GM19468 (cell line): ENCODE results near the gene ARF6.
"Not testable (repeated sequence)": the region's sequence is repeated elsewhere in the genome, so short reads cannot be mapped to it uniquely, and the experiment has no call there.

Experiments
- ATAC-seq: cut with Tn5 transposase; IDR thresholded peaks from one replicate; pipeline ENCODE4 v1.9.1; 2021; ENCODE audit warnings: mild to moderate bottlenecking, moderate library complexity, moderate number of reproducible peaks; ENCODE audit not compliant: unreplicated experiment; ENCODE audit errors: extremely low read depth

ARF6 gene

DNA sequence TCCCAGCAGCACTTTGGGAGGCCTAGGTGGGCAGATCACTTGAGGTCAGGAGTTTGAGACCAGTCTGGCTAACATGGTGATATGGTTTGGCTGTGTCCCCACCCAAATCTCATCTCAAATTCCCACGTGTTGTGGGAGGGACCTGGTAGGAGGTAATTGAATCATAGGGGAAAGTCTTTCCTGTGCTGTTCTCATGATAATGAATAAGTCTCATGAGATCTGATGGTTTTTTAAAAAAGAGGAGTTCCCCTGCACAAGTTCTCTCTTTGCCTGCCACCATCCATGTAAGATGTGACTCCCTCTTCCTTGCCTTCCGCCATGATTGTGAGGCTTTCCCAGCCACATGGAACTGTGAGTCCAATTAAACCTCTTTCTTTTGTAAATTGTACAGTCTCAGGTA is 43.4 kb downstream of the ARF6 start:
- ATAC-seq, result not testable (repeated sequence)

DNA sequence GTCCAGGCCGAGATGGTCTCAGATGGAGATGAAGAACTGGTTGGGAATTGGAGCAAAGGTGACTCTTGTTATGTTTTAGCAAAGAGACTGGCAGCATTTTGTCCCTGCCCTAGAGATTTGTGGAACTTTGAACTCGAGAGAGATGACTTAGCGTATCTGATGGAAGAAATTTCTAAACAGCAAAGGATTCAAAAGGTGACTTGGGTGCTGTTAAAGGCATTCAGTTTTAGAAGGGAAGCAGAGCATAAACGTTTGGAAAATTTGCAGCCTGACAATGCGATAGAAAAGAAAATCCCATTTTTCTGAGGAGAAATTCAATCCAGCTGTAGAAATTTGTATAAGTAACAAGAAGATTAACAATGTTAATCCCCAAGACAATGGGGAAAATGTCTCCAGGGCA is 44.0 kb downstream of the ARF6 start:
- ATAC-seq, result not testable (repeated sequence)

DNA sequence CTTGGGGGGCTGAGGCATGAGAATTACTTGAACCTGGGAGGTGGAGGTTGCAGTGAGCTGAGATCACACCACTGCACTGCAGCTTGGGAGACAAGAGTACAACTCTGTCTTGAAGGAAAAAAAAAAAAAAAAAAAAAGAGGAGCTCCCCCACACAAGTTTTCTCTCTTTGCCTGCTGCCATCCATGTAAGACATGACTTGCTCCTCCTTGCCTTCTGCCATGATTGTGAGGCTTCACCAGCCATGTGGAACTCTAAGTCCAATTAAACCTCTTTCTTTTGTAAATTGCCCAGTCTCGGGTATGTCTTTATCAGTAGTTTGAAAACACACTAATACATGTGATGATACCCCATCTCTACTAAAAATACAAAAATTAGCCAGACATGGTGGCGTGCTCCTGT is 46.3 kb downstream of the ARF6 start:
- not testable (repeated sequence) for ATAC-seq

DNA sequence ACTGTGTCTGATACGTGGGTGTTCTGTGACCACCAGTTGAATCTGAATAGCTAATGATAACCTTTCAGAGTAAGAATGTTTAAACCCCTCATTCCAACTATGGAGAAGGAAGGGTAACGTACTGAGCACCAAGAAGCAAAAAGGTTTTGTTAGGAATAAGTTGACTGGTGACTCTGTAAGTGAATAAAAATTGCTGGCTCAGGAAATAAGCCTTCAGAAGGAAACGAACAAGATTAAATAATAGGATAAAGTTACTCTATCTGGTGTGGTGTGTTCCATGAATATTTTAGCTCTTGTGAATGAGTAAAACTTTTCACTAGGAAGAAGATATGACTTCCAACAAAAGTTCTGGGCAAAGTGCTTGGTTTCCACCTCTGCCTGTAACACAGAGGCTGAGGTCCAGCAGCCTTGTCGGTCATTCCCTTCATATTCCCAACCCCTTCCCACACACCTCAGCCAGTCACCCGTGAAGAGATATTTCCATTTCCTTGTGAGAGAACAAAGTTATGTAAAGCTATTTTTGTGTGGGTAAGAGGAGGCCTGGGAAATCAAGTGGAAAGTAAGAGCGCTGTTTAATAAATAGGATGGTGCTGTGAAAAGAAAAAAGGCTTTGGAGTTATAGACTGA is 47.1 kb downstream of the ARF6 start:
- no peak for ATAC-seq

DNA sequence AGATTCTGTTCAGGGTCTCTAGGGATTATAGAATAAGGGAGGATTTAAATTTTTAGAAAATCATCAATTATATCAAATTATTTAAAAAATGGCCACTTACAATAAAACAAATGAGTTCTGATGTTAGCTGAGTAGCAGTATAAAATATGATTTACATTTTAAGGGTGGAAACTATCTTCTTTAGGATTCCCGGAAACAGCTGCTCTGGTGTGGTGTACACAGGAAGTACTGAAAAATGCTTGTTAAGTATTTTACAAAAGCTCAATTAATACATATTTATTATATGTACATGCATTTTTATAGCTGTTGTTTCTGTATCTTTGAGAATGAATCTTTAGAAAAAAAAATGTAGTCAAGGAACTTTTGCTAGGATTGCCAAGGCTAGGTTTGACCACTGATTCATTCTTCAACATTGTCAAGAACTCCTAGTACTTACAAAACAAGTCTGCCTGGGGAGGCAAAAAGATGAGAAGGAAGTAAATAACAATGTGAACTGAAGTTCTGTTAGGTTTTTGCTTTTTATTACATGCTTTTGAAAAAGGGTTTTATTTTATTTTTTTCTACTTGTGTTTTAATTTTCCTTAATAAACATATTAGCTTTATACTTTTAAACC is 48.0 kb downstream of the ARF6 start:
- no peak for ATAC-seq

DNA sequence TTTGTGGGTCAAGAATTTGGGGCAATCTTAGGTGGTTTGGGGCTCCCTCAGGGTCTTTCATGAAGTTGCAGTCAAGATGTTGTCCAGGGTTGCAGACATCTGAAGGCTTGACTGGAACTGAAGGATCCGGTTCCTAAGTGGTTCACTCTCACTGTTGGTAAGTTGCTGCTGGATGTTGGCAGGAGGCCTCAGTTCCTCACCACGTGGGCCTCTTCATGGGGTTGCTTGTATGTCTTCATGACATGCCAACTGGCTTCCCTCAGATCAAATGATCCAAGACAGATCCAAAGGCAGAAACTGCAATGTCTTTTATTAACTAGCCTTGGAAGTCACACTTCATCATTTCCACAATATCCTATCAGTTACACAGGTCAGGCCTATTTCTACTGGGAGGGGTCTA is 49.2 kb downstream of the ARF6 start:
- no peak for ATAC-seq

DNA sequence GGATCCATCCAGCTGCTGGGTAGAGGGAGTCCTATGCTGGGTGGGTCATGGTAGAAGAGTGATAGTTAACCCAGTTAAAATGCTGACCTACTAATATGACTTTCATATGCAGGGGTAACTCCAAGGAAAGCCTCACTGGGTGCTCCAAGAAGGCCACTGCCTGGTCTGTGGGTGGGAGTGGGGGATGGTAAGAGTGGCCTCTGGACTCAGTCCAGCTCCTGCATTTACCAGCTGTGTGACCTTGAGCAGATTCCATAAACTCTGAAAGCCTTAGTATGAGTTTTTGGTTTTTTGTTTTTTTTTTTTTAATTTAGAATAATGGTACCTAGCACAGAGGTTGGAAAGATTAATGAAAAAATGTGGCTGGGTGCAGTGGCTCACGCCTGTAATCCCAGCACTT is 51.6 kb downstream of the ARF6 start:
- no peak for ATAC-seq

DNA sequence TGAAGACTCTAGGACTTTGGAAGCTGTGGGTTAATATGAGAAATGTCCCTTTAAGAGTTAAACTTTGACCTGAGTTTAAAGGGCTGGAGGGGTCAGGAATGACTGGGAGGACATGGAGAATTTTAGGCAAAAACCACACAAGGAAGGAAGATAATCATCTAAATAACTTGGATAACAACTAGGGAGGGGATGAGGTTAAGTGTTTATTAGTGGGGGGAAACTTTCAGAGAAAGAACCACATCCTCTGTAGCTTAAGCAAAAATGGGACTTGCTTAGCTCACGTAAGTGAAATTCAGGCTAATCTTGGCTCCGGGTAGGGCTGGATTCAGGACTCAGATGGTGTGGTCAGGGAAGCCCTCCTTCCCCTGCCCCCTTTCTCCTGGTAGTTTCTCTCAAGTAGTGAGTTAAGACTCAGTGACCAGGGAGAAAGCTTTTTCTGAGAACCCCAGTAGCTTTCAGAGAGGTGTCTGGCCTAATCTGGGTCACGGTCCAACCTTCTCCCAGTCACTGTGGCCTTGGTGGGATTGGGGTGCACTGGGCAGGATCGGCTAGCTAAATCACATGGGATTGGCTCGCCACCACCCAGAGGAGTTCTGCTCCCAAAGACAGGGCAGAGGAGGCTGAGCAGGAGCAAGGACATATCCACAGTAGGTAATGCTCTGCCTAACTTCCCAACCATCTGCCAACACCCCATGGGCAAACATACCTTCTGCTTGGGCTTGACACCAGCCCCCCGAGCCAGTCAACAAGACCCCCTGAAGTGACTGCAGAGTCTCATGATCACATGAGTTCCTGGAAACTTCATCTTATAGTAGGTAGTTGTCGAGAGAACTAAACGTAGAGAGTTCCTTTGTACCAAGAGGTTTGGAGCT is 52.8 kb downstream of the ARF6 start:
- ATAC-seq, result no peak
